Skeletal muscle cell (primary cell): Measurements from ENCODE around the gene JSRP1.

Experiments used
- DNase-seq: peaks from one replicate; pipeline ENCODE4 v3.0.0-alpha.2; 2010; ENCODE audit warnings: low read depth
- H3K4me3 ChIP-seq: 2 replicates; pipeline ENCODE4 v1.5.1; 2011; ENCODE audit warnings: low read depth, mild to moderate bottlenecking, control low read depth, low read length, moderate library complexity

JSRP1 gene

DNA sequence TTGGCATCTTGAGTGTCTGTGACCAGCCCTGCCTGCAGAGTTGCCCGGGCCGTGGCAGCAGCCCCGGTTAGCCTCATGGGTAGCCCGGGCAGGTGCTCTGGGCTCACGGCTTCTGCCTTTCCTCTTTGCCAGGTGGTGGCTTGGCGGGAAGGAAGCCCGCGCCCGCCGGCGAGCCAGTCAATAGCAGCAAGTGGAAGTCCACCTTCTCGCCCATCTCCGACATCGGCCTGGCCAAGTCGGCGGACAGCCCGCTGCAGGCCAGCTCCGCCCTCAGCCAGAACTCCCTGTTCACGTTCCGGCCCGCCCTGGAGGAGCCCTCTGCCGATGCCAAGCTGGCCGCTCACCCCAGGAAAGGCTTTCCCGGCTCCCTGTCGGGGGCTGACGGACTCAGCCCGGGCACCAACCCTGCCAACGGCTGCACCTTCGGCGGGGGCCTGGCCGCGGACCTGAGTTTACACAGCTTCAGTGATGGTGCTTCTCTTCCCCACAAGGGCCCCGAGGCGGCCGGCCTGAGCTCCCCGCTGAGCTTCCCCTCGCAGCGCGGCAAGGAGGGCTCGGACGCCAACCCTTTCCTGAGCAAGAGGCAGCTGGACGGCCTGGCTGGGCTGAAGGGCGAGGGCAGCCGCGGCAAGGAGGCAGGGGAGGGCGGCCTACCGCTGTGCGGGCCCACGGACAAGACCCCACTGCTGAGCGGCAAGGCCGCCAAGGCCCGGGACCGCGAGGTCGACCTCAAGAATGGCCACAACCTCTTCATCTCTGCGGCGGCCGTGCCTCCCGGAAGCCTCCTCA, 30.0 kb downstream of the JSRP1 start:
- H3K4me3 ChIP-seq = no peak overlapping the region
- DNase-seq = no peak

DNA sequence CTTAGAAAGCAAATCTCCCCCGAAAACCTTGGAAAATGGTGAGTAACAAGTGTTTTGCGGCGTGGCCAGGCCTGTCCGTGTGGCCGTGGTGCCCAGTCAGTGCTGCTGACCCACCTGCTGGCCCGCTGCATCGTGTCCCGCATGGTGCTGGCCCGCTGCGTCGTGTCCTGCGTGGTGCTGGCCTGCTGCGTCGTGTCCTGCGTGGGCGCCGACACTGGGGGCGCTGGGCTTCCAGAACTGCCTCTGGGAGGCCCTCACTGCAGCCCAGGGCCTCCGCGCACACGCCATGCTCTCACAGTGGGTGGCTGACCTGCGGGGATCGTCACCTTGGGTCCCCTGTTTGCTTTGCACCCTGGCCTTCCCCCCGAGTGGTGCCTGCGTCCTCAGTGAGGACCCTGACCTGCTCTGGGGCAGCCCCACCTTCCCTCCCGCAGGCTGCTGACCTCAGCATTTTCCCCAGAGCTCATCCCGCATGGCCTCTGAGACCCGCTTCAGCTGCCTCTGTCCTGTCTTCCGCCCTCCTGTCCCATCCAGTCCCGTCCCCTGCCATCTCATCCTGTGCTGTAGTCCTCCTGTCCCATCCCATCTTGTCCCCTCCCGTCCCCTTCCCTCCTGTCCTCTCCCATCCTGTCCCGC, 30.7 kb downstream of the JSRP1 start:
- H3K4me3 ChIP-seq = no peak overlapping the region
- no peak for DNase-seq

DNA sequence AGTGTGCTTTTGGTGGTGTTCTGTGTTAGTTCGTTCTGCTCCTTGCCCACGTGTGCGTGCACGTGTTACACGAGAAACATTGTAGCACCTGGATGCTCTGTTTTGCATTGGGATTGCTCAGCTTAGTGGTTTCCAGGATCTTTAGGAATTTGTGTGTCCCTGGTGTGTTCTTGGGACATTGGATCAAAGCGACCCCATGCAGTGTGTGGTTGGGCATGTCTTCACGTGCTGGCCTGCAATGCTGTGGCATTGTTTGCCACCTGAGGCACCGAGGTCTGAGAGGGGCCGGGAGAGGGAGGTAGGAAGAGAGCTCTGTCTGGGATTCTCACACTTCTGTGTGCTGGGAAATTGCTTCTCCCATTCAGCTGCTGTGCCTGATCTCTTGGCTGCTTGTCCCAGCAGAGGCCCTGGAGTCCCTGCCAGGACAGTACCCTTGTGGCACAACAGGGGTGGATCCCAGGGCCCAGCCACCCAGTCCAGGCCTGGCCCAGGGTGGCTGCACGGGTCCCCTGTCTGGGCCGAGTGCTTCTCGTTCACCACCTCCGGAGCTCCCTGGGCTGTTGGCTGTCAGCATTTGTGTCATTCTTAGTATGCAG, 31.4 kb downstream of the JSRP1 start:
- H3K4me3 ChIP-seq = no peak overlapping the region
- no peak for DNase-seq

DNA sequence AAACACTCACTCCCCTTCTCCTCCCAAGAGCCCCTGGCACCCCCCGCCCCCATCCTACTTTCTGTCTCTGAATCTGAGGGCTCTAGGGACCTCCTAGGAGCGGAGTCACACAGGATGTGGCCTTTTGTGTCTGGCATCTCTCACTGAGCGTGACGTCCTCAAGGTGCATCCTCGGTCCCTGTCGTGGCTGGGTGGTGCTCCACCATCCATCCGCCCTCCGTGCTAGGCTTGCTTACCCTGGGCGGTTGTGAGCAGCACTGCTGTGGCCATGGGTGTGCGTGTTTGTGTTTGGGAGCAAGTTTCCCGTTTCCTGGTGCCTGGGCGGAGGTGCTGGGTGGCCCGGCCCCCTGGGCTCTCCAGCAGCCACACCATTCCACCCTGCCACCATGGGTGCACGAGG, 32.3 kb downstream of the JSRP1 start:
- no peak for DNase-seq

DNA sequence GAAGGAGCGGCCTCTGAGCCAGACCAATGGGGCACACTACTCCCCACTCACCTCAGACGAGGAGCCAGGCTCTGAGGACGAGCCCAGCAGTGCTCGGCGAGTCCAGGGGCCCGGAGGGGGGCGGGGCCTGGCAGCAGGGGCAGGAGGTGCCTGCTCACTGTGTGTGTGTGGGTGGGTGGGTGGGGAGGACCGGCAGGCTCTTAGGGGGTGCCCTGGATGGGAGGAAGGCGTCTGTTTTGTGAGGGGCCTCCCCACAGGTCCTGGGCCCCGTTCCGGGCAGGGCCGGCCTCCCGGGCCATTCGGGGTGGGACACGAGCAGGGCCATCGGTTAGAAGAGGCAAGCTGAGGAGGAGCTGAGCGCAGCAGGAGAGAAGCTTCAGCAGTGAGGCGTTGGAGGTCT, 32.8 kb downstream of the JSRP1 start:
- no peak for DNase-seq

More for the DNA sequence above, 32.3 kb downstream of the JSRP1 start:
- no peak overlapping the region for H3K4me3 ChIP-seq

DNA sequence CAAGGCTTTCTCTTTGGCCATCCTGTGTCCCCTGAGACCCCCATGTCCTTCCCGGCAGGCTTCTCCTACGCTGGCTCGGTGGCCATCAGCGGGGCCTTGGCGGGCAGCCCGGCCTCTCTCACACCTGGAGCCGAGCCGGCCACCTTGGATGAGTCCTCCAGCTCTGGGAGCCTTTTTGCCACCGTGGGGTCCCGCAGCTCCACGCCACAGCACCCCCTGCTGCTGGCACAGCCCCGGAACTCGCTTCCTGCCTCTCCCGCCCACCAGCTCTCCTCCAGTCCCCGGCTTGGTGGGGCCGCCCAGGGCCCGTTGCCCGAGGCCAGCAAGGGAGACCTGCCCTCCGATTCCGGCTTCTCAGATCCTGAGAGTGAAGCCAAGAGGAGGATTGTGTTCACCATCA, 34.3 kb downstream of the JSRP1 start:
- DNase-seq = no peak
- H3K4me3 ChIP-seq = no peak overlapping the region

More for the DNA sequence above, 32.8 kb downstream of the JSRP1 start:
- H3K4me3 ChIP-seq = no peak overlapping the region

DNA sequence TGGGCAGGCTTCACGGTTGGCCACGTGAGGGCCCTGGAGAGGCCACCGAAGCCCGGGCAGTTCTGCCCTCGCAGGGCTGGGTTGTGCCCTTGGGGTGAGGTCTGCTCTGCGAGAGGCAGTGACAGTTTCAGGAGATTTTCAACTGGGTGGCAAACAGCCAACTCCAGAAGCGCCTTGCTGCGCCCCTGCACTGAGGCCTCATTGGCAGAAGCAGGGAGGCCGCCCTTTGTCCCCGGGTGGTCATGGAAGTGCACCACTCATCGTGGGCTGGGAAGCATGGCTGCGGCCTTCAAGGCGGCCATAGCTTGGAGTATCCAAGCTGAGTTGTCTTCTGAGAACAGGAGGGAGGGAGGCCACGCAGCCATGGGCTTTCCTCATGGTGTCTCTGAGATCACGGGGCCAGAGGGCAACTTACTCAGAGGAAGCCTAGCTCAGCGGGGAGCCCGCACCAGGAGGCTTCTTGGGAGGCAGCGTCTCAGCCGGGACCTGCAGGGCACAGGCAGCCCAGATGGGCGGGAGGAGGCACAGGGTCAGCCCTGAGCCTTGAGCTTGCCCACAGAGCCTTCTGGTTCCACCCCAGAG, 34.9 kb downstream of the JSRP1 start:
- H3K4me3 ChIP-seq = no peak overlapping the region
- peak; percentile 41 for DNase-seq

DNA sequence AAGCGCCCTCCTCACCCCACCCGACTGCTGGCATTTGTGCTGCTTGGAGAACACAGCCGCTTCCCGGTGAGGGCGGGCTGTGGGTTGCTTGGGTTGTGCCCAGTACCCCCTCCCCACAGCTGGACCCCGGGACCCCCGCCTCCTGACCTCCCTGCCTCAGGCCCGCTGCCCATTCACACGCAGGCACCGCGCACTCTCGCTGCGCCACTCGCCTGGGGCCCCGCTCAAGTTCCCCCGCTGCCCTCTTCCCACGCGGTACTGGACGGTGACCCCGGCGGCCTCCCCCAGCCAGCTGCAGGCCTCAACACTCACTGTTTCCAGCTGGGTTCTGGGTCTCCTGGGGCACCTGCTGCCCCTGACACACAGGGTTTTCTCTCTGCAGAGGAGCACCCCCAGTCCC, 36.5 kb downstream of the JSRP1 start:
- no peak for DNase-seq
- no peak overlapping the region for H3K4me3 ChIP-seq

DNA sequence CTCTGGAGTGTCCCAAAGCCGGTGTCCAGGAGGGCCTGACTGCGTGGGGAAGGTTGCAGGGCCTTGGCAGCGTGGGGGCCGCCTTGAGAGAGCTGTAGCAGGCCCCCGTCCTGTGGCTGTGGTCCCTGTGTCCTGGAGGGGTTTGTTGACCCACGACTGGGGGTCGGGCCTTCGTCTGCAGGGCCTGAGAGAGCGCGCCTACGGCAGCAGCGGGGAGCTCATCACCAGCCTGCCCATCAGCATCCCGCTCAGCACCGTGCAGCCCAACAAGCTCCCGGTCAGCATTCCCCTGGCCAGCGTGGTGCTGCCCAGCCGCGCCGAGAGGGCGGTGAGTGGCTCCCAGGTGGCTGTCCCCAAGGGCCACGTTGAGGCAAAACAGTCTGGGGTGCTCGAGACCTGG, 38.6 kb downstream of the JSRP1 start:
- DNase-seq = no peak
- no peak overlapping the region for H3K4me3 ChIP-seq

DNA sequence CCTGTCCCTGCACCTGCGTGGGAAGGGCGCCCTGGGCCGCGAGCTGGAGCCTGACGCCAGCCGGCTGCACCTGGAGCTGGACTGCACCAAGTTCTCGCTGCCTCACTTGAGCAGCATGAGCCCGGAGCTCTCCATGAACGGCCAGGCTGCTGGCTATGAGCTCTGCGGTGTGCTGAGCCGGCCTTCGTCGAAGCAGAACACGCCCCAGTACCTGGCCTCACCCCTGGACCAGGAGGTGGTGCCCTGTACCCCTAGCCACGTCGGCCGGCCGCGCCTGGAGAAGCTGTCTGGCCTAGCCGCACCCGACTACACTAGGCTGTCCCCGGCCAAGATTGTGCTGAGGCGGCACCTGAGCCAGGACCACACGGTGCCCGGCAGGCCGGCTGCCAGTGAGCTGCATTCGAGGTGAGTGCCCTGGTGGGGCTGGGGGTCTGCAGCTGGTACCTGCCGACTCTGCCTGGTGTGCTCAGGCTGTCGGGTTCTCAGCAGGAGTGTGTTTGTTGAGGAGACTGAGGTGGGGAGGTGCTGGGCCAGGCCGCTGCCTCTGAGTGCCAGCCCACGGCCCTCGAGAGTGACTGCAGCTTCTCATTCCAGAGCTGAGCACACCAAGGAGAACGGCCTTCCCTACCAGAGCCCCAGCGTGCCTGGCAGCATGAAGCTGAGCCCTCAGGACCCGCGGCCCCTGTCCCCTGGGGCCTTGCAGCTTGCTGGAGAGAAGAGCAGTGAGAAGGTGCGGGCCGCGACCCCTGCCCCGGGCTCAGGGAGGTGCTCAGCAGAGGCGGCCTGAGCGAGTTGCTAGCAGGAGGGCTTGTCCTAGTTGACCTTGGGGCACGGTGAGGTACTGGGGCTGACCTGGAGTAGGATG, 39.6 kb downstream of the JSRP1 start:
- no peak for DNase-seq
- H3K4me3 ChIP-seq = no peak overlapping the region

DNA sequence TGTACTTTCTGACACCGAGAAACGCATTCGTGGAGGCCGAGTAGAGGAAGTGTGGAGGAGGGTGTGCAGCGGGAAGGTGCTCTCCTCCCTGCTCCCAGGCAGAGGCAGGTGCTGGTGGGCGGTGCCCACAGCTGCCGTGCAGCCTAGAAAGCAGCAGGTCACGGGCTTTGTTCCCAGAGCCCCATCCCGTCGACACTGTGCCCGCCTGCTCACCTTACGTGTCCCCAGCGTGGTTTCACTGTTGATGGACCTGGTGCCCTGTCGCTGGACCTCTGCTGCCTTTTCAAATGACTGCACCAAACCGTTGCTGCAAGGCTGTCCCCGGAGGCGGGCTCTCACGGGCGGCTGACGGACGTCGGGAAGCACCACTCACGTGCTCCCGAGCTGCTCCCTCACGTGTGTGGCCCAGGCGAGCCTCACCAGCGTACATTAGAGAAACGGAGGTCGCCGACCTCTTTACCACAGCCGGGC, 40.9 kb downstream of the JSRP1 start:
- no peak overlapping the region for H3K4me3 ChIP-seq
- no peak for DNase-seq

DNA sequence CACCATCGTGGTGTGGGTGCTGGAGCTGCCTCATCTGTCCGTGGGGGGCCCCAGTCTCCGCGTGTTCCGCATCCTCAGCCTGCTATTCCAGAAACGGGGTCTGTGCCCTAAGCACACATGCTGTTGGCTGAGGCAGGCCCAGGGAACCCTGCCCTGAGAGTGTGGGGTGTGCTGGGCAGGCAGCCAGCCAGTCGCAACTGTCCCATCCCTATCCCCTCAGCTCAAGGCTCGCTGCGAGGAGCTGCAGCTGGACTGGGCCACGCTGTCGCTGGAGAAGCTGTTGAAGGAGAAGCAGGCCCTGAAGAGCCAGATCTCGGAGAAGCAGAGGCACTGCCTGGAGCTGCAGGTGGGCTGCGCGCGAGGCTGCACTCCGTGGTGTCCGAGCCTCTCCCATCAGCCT, 42.0 kb downstream of the JSRP1 start:
- no peak for DNase-seq
- no peak overlapping the region for H3K4me3 ChIP-seq

DNA sequence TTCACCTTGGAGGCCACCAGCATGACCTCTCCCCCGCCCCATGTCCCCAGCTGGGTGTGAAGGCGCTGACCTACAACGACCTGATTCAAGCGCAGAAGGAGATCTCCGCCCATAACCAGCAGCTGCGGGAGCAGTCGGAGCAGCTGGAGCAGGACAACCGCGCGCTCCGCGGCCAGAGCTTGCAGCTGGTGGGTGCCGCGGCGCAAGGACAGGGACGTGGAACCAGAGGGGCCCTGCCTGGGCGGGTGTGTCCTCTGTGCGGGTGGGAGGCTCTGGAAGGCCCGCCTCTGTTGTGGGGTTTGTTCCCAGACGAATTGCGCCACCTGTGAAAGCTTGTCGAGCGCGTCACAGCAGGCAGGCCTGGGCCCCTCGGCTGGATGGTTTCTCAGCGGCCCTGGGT, 42.4 kb downstream of the JSRP1 start:
- H3K4me3 ChIP-seq = no peak overlapping the region
- DNase-seq = peak; percentile 56

DNA sequence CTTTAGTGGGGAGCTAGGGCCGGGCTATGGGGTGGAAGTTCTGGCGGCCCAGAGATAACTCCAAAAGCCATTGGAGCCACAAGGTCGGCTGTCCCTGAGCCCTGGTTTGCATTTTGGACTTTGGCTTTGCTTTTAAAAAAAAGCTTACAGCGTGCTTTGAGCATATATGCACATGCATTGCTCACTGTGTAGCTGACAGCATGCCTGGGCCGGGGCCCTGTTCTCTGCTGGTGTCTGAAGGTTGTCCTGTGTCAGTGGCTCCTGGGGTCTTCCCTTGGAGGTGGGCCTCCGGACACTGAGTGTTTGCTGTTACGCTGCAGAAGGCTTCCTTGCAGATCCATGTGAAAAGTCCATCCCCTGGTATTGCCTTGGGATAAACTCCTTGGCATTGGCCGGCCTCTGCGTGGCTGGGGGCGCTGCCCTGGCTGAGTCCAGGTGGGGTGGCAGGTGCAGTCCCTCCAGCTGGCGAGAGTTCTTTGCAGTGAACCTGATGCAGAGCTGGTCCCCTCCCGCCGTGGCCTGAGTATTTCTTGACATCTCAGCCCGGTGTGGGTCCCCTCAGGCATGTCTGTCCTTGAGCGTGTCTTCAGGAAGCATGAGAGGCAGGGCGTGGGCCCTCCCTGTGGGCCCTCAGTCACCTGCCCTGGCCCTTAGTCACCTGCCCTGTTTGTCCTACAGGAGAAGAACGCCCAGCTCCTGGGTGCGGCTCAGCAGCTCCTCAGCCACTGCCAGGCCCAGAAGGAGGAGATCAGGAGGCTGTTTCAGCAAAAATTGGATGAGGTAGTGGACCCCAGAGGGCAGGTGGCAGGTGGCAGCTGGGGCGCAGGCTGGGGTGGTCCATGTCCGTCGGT, 43.1 kb downstream of the JSRP1 start:
- no peak for DNase-seq
- H3K4me3 ChIP-seq = no peak overlapping the region

DNA sequence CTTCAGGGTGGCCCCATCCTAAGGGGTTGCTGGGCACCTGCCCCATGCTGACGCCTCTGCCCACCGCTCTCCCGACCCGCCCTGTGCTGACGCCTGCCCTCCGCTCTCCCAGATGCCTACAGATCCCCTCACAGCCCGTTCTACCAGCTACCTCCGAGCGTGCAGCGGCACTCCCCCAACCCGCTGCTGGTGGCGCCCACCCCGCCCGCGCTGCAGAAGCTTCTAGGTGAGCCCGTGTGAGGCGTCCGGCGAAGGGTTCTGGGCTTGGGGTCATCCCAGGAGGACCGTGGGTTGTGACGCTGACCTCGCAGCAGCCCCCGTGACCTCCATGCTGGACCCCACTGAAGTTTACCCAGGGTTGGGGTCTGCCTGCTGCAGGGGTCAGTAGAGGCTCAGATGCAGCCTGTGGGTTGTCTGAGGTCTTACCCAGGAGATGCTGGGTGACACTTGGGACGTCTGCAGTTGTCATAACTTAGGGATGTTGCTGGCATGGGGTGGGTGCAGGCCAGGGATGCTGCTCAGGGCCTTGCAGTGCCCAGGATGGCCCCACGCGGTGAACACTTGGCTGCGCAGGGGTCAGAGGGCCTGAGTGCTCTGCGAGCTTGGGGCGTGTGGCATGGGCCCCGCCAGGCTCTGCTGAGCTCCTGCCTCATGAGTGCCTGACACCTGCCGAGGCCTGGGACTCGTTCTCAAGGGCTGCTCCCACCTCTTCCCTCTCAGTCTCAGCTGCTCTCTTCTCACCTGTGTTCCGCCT, 45.1 kb downstream of the JSRP1 start:
- no peak for DNase-seq
- H3K4me3 ChIP-seq = no peak overlapping the region

DNA sequence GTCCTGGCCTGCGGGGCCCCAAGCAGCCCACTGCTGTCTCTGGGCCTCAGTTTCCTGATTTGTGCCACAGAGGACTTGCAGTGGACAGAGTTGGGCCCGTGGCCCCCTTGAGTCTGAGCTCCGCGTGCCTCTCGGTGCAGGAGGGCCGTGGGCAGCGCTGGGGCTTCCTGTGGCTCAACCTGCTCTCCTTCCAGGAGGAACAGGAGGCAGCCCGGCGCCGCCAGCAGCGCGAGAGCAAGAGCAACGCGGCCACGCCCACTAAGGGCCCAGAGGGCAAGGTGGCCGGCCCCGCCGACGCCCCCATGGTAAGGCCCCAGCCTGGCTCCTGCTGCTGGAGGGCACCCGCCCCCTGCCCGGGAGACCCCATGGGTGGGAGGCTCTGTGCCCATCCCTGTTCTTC, 46.0 kb downstream of the JSRP1 start:
- no peak overlapping the region for H3K4me3 ChIP-seq
- no peak for DNase-seq

DNA sequence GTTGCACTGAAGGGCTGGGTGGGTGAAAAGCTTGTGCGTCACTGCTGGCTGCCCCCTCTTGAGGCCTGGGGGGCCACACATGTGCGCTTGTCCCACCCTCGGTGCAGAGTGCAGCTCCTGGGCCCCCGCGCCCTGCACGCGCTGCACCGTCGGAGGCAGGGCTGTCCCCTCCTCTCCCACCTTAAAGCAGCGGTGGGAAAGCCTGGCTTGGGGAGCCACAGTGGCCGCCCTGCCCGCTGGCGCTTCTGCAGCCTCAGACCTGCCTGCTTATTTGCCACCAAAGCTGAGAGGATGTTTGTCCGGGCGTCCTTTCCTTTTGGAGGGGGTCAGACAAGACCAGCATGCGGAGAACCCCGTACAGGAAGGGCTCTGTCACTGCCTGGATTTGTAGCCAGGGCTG, 46.8 kb downstream of the JSRP1 start:
- H3K4me3 ChIP-seq = no peak overlapping the region
- DNase-seq = no peak

DNA sequence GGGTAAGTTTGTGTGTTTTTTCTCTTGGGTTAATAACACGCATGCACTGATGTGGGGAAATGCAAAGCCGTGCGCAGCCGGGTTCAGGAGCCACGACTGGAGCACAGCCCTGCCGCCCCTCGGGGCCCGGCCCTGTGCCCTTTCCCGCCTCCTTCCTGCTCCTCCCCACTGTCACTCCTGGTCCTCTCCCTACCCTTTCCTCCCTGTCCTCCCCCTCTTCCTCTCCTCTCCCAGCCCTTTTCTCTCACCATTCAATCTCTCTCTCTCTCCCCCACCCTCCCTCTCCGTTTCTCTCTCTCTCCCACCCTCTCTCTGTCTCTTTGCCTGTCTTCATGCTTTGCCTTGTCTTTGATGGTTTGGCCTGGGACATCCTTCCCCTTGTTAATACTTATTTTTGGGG, 47.2 kb downstream of the JSRP1 start:
- DNase-seq = no peak
- H3K4me3 ChIP-seq = no peak overlapping the region
